Lower leg skin (tissue), 4 donors: ENCODE measurements around the gene FKBP11. TPM values are rescaled to one million over a fixed set of nuclear protein-coding genes. Genes with fewer than 3 reads are reported as not detected.
A peak's percentile ranks its signal among the peaks of the same experiment; 100 is the strongest.

Source experiments
- DNase-seq, 2 donors: peaks; one replicate each; pipeline ENCODE4 v3.0.0-alpha.2; 2019; ENCODE audit warnings: low spot score in 2 of 2
- H3K4me3 ChIP-seq: fragments of 200-600 bp; sonication (generic); 2 replicates; pipeline ENCODE4 v1.5.1; 2017; ENCODE audit warnings: mild to moderate bottlenecking, low read depth; ENCODE audit not compliant: poor library complexity, severe bottlenecking
- CTCF ChIP-seq, 3 donors: fragments of 450-650 bp; IDR thresholded peaks; one replicate each; pipeline ENCODE4 v1.5.1; 2016; ENCODE audit warnings: antibody characterized with exemption in 3 of 3, mild to moderate bottlenecking in 3 of 3, moderate library complexity in 2 of 3
- POLR2A ChIP-seq, 2 donors: fragments of 450-650 bp; IDR thresholded peaks; one replicate each; pipeline ENCODE4 v1.6.1; 2016 to 2017; ENCODE audit warnings: antibody characterized with exemption in 2 of 2, mild to moderate bottlenecking in 1 of 2, moderate library complexity in 1 of 2
- WGBS, 2 donors: methylation state at CpG; one replicate each; pipeline ENCODE4 v1.1.5; 2018; 5-methylcytosine and 5-hydroxymethylcytosine counted together
- intact Hi-C: fragments of 100-400 bp; cut with DNase I; formaldehyde crosslinking; loops from one replicate; pipeline ENCODE4 v1.15.0; 2023; ENCODE audit warnings: low total_unique reads
- total RNA-seq, 4 donors: library from RNA; depleted of rRNA; stranded (reverse); fragments of >200 nt; gene quantifications; one replicate each; pipeline ENCODE4 v1.1.0, GENCODE V29; 2016

Gene FKBP11
- total RNA-seq, 4 donors from 2014 or later: 4.3 to 8.7 (median 7.9) TPM

GRCh38 chr12:48899651-48900050 is 25.6 kb downstream of the FKBP11 start:
- no peak for TF ChIP-seq POLR2A (IDR thresholded peaks at IDR 0.05)
- TF ChIP-seq CTCF (IDR thresholded peaks at IDR 0.05): no peak
- DNase-seq: no peak
- WGBS, 2 donors: 69% methylated on average over 2 of the region's 2 CpGs
- intact Hi-C loops: no loop called here
- H3K4me3 ChIP-seq: no peak overlapping the region

- intact Hi-C loops: no loop called here
- TF ChIP-seq CTCF (IDR thresholded peaks at IDR 0.05) (no peak), POLR2A (IDR thresholded peaks at IDR 0.05) (no peak)
- 66 to 69% methylated on average over 1 of the region's 1 CpG for WGBS, 2 donors
- DNase-seq: no peak
- no peak overlapping the region for H3K4me3 ChIP-seq
These were observed 31.0 kb downstream of the FKBP11 start for GRCh38 chr12:48894271-48894670.

GRCh38 chr12:48890657-48891418 is 34.5 kb downstream of the FKBP11 start:
- WGBS, 2 donors: 4 to 5% methylated on average over 36 to 37 of the region's 37 CpGs
- peak; percentile 60 to 95 for DNase-seq
- intact Hi-C loops: no loop called here
- TF ChIP-seq CTCF (IDR thresholded peaks at IDR 0.05): peak in 1 of 3 donors; percentile 51
- no peak for TF ChIP-seq POLR2A (IDR thresholded peaks at IDR 0.05)
- H3K4me3 ChIP-seq: no peak overlapping the region

- intact Hi-C loops: no loop called here
- WGBS, 2 donors: 83 to 95% methylated on average over 3 of the region's 3 CpGs
- DNase-seq: no peak
- H3K4me3 ChIP-seq: no peak overlapping the region
- no peak for TF ChIP-seq POLR2A (IDR thresholded peaks at IDR 0.05)
- no peak for TF ChIP-seq CTCF (IDR thresholded peaks at IDR 0.05)
These were observed 35.6 kb downstream of the FKBP11 start for GRCh38 chr12:48889679-48890078.

- 67 to 72% methylated on average over 13 of the region's 13 CpGs for WGBS, 2 donors
- DNase-seq: no peak
- H3K4me3 ChIP-seq: no peak overlapping the region
- intact Hi-C loops: no loop called here
- TF ChIP-seq POLR2A (IDR thresholded peaks at IDR 0.05) (no peak), CTCF (IDR thresholded peaks at IDR 0.05) (no peak)
These were observed 41.8 kb downstream of the FKBP11 start for GRCh38 chr12:48883305-48884161.
